ENCODE data around the gene IGSF21.

Gene IGSF21

DNA sequence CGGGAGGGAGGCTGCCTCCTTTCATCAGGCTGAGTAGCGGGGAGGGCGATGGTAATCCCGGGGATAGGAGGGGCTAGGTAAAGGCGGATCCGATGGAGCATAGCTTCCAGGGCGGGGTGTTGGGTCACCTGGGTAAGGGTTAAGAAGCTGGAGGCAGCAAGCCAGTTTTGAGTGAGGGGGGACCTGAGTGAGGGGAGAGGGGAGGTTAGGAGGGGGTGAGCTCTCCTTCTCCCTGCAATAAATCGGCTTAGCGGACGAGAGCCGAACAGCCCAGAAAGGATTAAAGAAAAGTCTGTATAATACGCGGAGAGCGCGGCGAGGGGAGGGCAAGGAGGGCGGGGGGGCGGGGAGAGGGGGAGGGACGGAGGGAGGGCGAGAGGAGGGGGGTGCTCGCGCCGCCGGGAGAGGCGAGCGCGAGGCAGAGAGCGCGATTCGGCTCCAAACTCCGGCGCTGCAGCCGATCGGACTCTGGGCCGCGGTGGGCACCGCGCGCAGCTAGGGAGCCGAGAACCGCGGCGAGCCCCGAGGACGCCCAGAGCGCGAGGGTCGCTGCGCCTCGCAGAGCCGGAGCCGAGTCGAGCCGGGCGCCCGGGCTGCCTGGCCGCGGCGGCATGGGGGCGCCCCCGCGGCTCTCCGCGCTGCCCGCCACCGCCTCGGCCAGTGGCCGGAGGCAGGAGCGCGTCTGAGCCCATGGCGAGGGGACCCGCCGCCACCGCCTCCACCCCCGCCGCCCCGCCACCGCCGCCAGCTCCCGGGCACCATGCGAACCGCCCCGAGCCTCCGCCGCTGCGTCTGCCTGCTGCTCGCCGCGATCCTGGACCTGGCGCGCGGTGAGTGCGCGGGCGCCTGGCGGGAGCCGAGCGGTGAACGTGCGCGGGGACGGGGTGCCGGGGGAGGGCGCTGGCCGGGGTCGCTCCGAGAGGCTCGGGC lies at the start of gene IGSF21:
TSS of gene IGSF21 (plus strand) at position 430 of the 930 bp plus-strand sequence. CDS start at position 761, 331 bp downstream.
- TF ChIP-seq, protein P1, sequence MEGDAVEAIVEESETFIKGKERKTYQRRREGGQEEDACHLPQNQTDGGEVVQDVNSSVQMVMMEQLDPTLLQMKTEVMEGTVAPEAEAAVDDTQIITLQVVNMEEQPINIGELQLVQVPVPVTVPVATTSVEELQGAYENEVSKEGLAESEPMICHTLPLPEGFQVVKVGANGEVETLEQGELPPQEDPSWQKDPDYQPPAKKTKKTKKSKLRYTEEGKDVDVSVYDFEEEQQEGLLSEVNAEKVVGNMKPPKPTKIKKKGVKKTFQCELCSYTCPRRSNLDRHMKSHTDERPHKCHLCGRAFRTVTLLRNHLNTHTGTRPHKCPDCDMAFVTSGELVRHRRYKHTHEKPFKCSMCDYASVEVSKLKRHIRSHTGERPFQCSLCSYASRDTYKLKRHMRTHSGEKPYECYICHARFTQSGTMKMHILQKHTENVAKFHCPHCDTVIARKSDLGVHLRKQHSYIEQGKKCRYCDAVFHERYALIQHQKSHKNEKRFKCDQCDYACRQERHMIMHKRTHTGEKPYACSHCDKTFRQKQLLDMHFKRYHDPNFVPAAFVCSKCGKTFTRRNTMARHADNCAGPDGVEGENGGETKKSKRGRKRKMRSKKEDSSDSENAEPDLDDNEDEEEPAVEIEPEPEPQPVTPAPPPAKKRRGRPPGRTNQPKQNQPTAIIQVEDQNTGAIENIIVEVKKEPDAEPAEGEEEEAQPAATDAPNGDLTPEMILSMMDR (IDR thresholded peaks at IDR 0.05; ENCODE audit: low read length, missing control alignments), result no peak
- H3K4me3 ChIP-seq (replicated peaks; ENCODE audit: low read depth, low read length), result no peak within 1 kb of the TSS
- no peak for DNase-seq (ENCODE audit: low read depth)

- DNase-seq (ENCODE audit: low read depth), result no peak
- H3K4me3 ChIP-seq (replicated peaks; ENCODE audit: low read depth, low read length), result no peak overlapping the region
- TF ChIP-seq, protein P1 (IDR thresholded peaks at IDR 0.05; ENCODE audit: low read length, missing control alignments), result no peak
Measured at GRCh38 chr1:18058206-18058921, 49.2 kb upstream of the IGSF21 start.

DNA sequence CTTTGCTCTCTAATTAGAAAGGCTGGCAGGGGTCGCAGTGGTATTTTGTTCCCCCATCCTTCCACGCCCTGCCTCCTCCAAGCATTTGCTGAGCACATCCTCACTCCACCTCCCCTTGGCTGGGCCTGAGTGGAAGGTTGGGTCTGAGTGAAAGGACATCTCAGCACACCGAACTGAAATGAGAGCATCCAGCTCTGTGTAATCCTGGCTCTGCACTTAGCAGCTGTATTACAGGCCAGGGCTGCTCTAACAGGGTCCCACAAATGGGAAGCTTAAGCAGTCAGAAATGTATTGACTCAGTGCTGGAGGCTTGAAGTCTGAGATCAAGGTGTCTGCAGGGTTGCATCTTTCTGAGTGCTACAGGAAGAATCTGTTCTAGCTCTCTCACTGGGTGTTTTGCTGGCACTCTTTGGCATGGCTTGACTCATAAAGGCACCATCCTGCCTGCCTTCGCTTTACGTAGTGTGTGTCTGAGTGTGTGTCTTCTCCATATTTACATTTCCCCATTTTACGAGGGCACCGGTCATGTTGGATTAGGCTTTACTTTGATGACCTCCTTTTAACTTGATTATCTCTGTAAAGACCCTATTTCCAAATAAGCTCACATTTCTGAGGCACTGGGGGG lies 48.5 kb upstream of the IGSF21 start:
- H3K4me3 ChIP-seq (replicated peaks; ENCODE audit: low read depth, low read length), result no peak overlapping the region
- TF ChIP-seq, protein P1 (IDR thresholded peaks at IDR 0.05; ENCODE audit: low read length, missing control alignments), result no peak
- DNase-seq (ENCODE audit: low read depth), result no peak

- H3K4me3 ChIP-seq (replicated peaks; ENCODE audit: low read depth, low read length), result no peak overlapping the region
- DNase-seq (ENCODE audit: low read depth), result no peak
- TF ChIP-seq, protein P1 (IDR thresholded peaks at IDR 0.05; ENCODE audit: low read length, missing control alignments), result no peak
Measured at GRCh38 chr1:18060366-18060765, 47.2 kb upstream of the IGSF21 start.

GRCh38 chr1:18062185-18062584 lies 45.4 kb upstream of the IGSF21 start:
- H3K4me3 ChIP-seq (replicated peaks; ENCODE audit: low read depth, low read length), result no peak overlapping the region
- DNase-seq (ENCODE audit: low read depth), result no peak
- TF ChIP-seq, protein P1 (IDR thresholded peaks at IDR 0.05; ENCODE audit: low read length, missing control alignments), result no peak

GRCh38 chr1:18064534-18064933 lies 43.1 kb upstream of the IGSF21 start:
- no peak for DNase-seq (ENCODE audit: low read depth)
- TF ChIP-seq, protein P1 (IDR thresholded peaks at IDR 0.05; ENCODE audit: low read length, missing control alignments), result no peak

More at GRCh38 chr1:18064534-18064933, 43.1 kb upstream of the IGSF21 start:
- no peak overlapping the region for H3K4me3 ChIP-seq (replicated peaks; ENCODE audit: low read depth, low read length)

Data from fibroblast of pulmonary artery (primary cell).